GM12872 (cell line): Measurements from ENCODE around the gene FLCN.

ENCODE experiments used
- TF ChIP-seq, protein P1 (sequence below): IDR thresholded peaks from 3 replicates; pipeline ENCODE4 v1.5.1; 2011; ENCODE audit warnings: low read depth, mild to moderate bottlenecking, low read length, moderate library complexity; ENCODE audit not compliant: insufficient read depth

Gene FLCN

DNA sequence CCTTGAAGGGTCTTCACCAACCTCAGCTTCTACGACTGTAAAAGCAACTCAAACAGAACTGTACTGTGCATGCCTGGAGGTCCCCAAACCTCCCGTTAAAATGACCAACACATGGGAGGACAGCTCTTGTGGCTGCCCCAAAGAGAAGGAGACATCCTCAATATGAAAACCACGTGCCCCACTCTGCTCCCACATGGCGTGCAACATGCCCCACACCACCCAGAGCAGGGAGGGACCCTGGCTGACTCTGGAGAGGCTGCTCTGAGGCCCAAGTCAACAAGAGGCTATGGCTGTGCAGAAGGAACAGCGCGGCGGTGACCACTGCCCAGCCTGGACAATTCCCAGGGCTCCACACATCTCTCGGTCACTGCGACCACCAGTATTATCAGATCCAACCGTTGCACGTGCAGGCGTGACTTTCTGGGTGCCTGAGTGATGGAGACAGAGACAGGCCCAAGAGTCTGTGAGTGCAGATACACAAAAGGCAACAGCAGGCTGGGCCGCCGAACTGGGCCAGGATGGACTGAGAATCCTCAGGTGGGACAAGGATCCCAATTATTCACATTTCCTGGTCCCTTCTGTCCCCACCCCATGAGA is 32.2 kb downstream of the FLCN start:
- TF ChIP-seq, protein P1, sequence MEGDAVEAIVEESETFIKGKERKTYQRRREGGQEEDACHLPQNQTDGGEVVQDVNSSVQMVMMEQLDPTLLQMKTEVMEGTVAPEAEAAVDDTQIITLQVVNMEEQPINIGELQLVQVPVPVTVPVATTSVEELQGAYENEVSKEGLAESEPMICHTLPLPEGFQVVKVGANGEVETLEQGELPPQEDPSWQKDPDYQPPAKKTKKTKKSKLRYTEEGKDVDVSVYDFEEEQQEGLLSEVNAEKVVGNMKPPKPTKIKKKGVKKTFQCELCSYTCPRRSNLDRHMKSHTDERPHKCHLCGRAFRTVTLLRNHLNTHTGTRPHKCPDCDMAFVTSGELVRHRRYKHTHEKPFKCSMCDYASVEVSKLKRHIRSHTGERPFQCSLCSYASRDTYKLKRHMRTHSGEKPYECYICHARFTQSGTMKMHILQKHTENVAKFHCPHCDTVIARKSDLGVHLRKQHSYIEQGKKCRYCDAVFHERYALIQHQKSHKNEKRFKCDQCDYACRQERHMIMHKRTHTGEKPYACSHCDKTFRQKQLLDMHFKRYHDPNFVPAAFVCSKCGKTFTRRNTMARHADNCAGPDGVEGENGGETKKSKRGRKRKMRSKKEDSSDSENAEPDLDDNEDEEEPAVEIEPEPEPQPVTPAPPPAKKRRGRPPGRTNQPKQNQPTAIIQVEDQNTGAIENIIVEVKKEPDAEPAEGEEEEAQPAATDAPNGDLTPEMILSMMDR, result no peak

DNA sequence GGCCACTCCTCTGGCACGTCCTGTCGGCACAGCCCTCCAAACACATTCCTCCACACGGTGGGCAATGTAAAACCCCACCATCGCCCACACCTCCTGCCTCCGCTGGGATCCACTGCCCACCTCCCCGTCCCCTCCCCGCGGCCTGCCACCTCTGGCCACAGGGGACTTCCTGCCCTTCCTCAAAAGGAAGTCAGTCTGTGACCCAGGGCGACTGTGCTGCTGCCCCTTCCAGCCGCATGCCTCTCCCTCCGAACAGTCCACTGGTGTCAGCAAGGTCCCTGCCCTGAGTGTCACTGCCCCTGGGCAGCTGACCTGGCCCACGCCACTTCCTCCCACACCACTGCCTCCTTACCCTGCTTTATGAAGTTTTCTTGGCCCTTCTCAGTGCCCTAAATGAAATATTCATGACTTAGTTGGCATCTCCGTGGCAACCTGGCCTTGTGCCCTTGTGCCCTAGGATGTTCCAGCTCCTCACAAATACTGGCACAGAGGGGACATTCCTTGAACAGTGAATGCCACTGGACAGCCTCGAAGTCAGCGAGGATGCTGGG is 32.9 kb downstream of the FLCN start:
- TF ChIP-seq, protein P1, result no peak

DNA sequence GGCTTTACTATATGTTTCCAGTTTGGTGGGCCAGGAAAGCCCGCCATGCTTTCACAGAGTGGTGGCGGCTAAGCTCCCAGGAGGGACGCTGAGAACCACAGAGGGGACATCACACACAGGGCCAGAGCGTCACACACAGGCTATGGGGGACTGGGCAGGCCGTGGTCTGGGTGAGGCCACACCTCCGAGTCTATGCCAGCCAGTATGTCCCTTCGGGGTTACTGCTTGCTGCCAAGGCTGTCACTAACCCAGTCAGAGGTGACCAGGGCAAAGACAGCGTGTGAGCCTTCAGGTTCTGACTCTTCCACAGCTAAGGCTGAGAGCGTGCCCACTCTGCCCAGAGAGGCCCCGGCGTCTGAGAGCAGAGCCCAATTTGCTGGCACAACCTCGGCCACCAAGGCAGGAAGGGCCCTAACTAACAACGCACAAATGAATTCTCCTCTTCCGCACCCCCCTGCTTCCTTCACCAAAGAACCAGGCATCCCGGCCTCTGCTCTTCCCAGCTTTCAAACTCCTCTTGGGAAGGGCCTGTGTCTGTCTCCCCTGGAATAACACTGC is 33.7 kb downstream of the FLCN start:
- TF ChIP-seq, protein P1, result no peak

DNA sequence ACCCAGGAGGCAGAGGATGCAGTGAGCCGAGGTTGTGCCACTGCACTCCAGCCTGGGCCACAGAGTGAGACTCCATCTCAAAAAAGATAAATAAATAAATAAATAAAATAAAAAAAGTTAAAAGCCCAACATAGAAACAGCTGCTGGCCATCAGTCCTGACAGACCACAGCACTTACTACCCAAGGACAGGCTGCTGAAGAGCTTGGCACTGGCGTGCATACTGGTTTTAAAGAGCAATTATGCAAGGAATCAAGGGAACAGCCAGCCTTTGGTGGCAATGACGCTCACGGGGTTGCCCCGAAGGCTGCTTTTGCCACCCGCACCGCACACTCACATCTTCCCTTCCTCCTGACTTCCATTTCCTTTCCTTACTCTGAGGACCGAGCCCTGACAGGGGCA is 35.1 kb downstream of the FLCN start:
- TF ChIP-seq, protein P1, result no peak

DNA sequence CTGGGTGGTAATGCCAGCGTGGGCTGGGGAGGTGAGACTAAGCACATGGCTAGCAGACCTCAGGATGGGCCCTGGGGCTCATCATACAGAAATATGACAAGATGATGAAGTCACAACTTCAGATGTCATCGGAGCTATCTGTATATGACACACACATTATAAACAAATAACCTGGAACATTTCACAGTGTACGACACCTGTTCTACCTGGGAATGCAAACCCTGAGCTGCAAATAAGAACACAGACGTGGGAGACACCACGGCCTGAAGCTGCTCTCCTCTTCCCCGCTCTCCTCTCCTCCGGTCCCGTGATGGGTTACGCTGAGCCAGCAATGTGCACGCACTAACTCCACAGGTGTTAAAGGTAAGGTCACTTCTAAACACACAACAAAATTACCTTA is 35.7 kb downstream of the FLCN start:
- TF ChIP-seq, protein P1, result no peak

DNA sequence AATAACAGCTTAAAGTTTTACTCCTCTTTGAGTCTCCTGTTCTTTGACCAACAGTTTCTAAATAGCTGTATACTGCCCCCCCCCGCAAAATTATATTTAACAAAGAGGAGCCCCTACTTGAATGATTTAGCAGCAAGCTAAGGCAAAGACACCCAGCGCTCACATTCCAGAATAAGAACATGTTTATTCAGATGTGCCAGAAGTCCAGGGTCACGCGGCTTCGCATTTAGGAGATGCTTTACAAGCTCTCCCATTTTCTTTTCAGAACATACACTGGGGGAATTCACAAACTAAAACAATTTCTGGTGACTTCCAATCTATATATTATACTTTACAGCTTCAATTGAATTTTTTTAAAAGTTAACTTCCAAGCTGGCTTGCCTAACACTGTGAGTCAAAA is 36.1 kb downstream of the FLCN start:
- TF ChIP-seq, protein P1, result no peak

DNA sequence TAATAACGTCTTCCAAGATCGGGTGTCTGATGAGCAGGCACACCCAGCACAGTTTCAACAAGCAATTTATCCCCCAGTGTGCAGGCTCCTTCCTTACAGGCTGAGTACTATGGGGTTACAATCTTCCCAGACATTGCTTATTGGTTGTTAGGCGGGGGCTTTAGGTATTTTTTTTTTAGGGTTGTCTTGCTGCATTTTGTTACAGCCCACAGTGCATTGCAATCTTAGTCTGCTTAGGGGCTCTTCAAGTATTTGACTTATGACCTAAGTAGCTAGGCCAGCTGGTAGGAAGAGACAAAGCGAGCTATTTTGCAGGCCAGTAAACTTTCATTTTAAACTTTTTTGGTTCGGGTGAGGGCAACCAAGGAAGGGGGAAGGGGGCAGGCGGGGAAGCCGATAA is 36.7 kb downstream of the FLCN start:
- TF ChIP-seq, protein P1, result no peak
